ENCODE results near the gene REM1. TPM values are rescaled to one million over a fixed set of nuclear protein-coding genes. Genes with fewer than 3 reads are reported as not detected.
"Not testable (repeated sequence)": the region's sequence is repeated elsewhere in the genome, so short reads cannot be mapped to it uniquely, and the experiment has no call there.

Gene REM1
- total RNA-seq, 2 donors from 2014 or later = 0.32 to 0.44 TPM

- intact Hi-C loops (cut with DNase I) = no loop called here
- TF ChIP-seq, protein P1, sequence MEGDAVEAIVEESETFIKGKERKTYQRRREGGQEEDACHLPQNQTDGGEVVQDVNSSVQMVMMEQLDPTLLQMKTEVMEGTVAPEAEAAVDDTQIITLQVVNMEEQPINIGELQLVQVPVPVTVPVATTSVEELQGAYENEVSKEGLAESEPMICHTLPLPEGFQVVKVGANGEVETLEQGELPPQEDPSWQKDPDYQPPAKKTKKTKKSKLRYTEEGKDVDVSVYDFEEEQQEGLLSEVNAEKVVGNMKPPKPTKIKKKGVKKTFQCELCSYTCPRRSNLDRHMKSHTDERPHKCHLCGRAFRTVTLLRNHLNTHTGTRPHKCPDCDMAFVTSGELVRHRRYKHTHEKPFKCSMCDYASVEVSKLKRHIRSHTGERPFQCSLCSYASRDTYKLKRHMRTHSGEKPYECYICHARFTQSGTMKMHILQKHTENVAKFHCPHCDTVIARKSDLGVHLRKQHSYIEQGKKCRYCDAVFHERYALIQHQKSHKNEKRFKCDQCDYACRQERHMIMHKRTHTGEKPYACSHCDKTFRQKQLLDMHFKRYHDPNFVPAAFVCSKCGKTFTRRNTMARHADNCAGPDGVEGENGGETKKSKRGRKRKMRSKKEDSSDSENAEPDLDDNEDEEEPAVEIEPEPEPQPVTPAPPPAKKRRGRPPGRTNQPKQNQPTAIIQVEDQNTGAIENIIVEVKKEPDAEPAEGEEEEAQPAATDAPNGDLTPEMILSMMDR (IDR thresholded peaks at IDR 0.05) = no peak
- no peak for DNase-seq
- Histone ChIP-seq H3K9me3 (no peaks in the 10 kb centered on the region), H3K27me3 (no peaks in the 10 kb centered on the region), H3K4me1 (peaks cover 16% of the 10 kb centered on the region), H3K27ac (peak overlapping the region; percentile 71), H3K4me3 (peak overlapping the region; percentile 98), H3K36me3 (no peaks in the 10 kb centered on the region), H3K9ac (ENCODE audit: low read depth in 2 of 2, low read length in 2 of 2) (peak overlapping the region; percentile 75 to 92)
Measured at GRCh38 chr20:31515072-31515774, 40.1 kb downstream of the REM1 start.

DNA sequence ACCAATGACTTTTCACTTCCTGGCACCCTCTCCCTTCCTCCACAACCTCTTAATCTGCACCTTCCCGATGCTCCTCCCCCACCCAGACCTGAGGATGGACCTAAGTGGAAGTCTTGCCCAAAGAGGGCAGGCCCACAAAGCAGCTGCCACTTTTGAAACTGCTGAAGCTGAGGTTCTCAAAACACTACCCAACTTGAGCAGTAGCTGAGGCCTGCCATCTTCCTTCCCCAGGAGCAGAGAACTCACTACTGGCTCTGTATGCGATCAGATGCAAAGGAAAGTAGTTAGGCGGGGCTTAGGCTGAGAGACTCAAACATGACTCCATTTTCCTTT lies 40.7 kb downstream of the REM1 start:
- Histone ChIP-seq H3K27ac (no peak overlapping the region), H3K9me3 (no peaks in the 10 kb centered on the region), H3K27me3 (no peaks in the 10 kb centered on the region), H3K9ac (ENCODE audit: low read depth in 2 of 2, low read length in 2 of 2) (peak overlapping the region in 1 of 2 donors; percentile 29), H3K4me1 (peaks cover 16% of the 10 kb centered on the region), H3K36me3 (no peaks in the 10 kb centered on the region), H3K4me3 (peak overlapping the region; percentile 98)
- intact Hi-C loops (cut with DNase I) = no loop called here
- TF ChIP-seq, protein P1 (IDR thresholded peaks at IDR 0.05) = no peak
- DNase-seq = no peak

GRCh38 chr20:31516166-31516565 lies 41.1 kb downstream of the REM1 start:
- Histone ChIP-seq H3K9ac (ENCODE audit: low read depth in 2 of 2, low read length in 2 of 2) (peak overlapping the region in 1 of 2 donors; percentile 29), H3K27ac (no peak overlapping the region)

DNA sequence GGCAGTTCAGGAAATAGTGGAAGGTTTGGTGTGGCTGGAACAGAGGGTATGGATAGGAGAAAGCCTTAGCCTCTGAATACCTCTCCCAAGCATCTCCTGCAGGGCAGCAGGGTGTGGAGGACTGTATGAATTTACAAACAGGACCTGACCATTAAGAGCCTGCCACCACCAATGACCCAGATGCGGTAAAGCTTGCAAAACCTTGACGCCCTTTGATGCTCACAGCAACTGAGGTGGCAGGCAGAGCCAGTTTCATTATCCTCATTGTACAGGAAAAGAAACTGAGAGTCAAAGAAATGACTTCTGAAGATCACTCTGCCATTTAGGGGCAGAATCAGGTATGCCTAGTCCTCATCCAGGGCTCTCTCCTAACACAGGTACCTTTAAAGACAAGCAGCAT lies 41.6 kb downstream of the REM1 start:
- intact Hi-C loops (cut with DNase I) = no loop called here
- H3K9me3 ChIP-seq = no peaks in the 10 kb centered on the region
- H3K27ac ChIP-seq = no peak overlapping the region
- no peaks in the 10 kb centered on the region for H3K36me3 ChIP-seq
- H3K27me3 ChIP-seq = no peaks in the 10 kb centered on the region
- no peak overlapping the region for H3K4me3 ChIP-seq
- H3K4me1 ChIP-seq = peaks cover 16% of the 10 kb centered on the region
- TF ChIP-seq, protein P1 (IDR thresholded peaks at IDR 0.05) = no peak
- no peak overlapping the region for H3K9ac ChIP-seq (ENCODE audit: low read depth in 2 of 2, low read length in 2 of 2)
- no peak for DNase-seq

More at GRCh38 chr20:31516166-31516565, 41.1 kb downstream of the REM1 start:
- TF ChIP-seq, protein P1 (IDR thresholded peaks at IDR 0.05) = no peak
- DNase-seq = no peak
- Histone ChIP-seq H3K4me3 (no peak overlapping the region), H3K4me1 (peaks cover 16% of the 10 kb centered on the region), H3K9me3 (no peaks in the 10 kb centered on the region), H3K27me3 (no peaks in the 10 kb centered on the region), H3K36me3 (no peaks in the 10 kb centered on the region)
- intact Hi-C loops (cut with DNase I) = no loop called here

- DNase-seq = peak; percentile 68
- no peaks in the 10 kb centered on the region for H3K9me3 ChIP-seq
- no peaks in the 10 kb centered on the region for H3K36me3 ChIP-seq
- peaks cover 16% of the 10 kb centered on the region for H3K4me1 ChIP-seq
- intact Hi-C loops (cut with DNase I) = no loop called here
- H3K9ac ChIP-seq (ENCODE audit: low read depth in 2 of 2, low read length in 2 of 2) = peak overlapping the region in 1 of 2 donors; percentile 2
- H3K4me3 ChIP-seq = no peak overlapping the region
- no peaks in the 10 kb centered on the region for H3K27me3 ChIP-seq
- TF ChIP-seq, protein P1 (IDR thresholded peaks at IDR 0.05) = no peak
- no peak overlapping the region for H3K27ac ChIP-seq
Measured at GRCh38 chr20:31517373-31517772, 42.3 kb downstream of the REM1 start.

DNA sequence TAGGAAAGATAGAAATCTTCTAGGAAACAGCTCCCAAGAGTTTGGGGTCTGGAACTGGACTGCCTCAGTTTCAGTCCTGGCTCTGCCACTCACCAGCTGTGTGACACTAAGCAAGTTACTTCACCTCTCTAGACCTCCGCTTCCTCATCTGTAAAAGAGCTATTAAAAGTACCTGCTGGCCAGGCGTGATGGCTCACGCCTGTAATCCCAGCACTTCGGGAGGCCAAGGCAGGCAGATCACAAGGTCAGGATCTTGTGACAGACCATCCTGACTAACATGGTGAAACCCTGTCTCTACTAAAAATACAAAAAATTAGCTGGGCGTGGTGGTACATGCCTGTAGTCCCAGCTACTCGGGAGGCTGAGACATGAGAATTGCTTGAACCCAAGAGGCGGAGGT lies 46.2 kb downstream of the REM1 start:
- H3K27me3 ChIP-seq; H3K4me3 ChIP-seq; H3K4me1 ChIP-seq; H3K36me3 ChIP-seq; intact Hi-C loops (cut with DNase I); DNase-seq; H3K27ac ChIP-seq; H3K9me3 ChIP-seq; H3K9ac ChIP-seq (ENCODE audit: low read depth in 2 of 2, low read length in 2 of 2): not testable (repeated sequence)
